Endothelial cell of umbilical vein (primary cell): Measurements from ENCODE around the gene CHD9. TPM values are rescaled to one million over a fixed set of nuclear protein-coding genes. Genes with fewer than 3 reads are reported as not detected.

Experiments used
- BruUV-seq: library from RNA; stranded (reverse); fragments of 400-500 nt; replicated peaks from 2 replicates; lab custom pipeline; 2021; lab: Mats Ljungman, UMichigan
- CTCF ChIA-PET: fragments of 300-600, 350-600 bp; sonication (Branson Sonifier 250); formaldehyde crosslinking; loops from one replicate; lab custom pipeline; 2021; ENCODE audit warnings: antibody characterized with exemption, inconsistent platforms; lab: Charles Lee
- POLR2A ChIA-PET: fragments of 300-600, 350-600 bp; sonication (Branson Sonifier 250); formaldehyde crosslinking; loops from one replicate; lab custom pipeline; 2021; ENCODE audit warnings: antibody characterized with exemption, inconsistent platforms; lab: Charles Lee
- DNase-seq: peaks from one replicate; pipeline ENCODE4 v3.0.0-alpha.2; 2011; ENCODE audit warnings: low read depth, low spot score
- FAIRE-seq: peaks from 2 replicates; lab custom pipeline; 2011; peaks lifted over from hg19 to GRCh38; lab: Jason Lieb, UNC
- H2AFZ ChIP-seq: 2 replicates; pipeline ENCODE4 v1.6.0; 2012; ENCODE audit warnings: low read depth, low read length, control low read depth, inconsistent platforms
- H3K27ac ChIP-seq: 2 replicates; pipeline ENCODE4 v1.5.1; 2011; ENCODE audit warnings: low read depth, mild to moderate bottlenecking, control low read depth, low read length, moderate library complexity; ENCODE audit not compliant: insufficient read depth
- H3K27me3 ChIP-seq, 2 experiments: 2 replicates each; pipeline versions ENCODE4 v1.6.0 to v1.6.1; 2011; ENCODE audit warnings: low read length in 2 of 2, mixed read lengths in 1 of 2; ENCODE audit not compliant: control insufficient read depth in 2 of 2, insufficient read depth in 2 of 2
- H3K36me3 ChIP-seq, 2 experiments: 2 replicates in 1 of 2; 3 replicates in 1 of 2; pipeline ENCODE4 v1.5.1; 2011; ENCODE audit warnings: low read length in 2 of 2, mild to moderate bottlenecking in 1 of 2, moderate library complexity in 1 of 2; ENCODE audit not compliant: control insufficient read depth in 2 of 2, insufficient read depth in 2 of 2; ENCODE audit errors: extremely low read depth in 1 of 2
- H3K4me1 ChIP-seq: 3 replicates; pipeline ENCODE4 v1.5.1; 2011; ENCODE audit warnings: mild to moderate bottlenecking, low read length; ENCODE audit not compliant: control insufficient read depth, insufficient read depth; ENCODE audit errors: extremely low read depth
- H3K4me2 ChIP-seq: 2 replicates; pipeline ENCODE4 v1.6.1; 2011; ENCODE audit warnings: low read length, control low read depth, mixed read lengths; ENCODE audit not compliant: insufficient read depth
- H3K4me3 ChIP-seq, 3 experiments: fragments of 200-600 bp in 1 of 3; sonication (generic), shearing (Covaris generic) in 1 of 3; replicated peaks in 1 of 3; 2 replicates each; pipeline ENCODE4 v1.5.1; 2011 to 2016; ENCODE audit warnings: control low read depth in 3 of 3, low read length in 3 of 3, mild to moderate bottlenecking in 2 of 3, inconsistent platforms in 1 of 3, low read depth in 1 of 3, moderate library complexity in 1 of 3; ENCODE audit not compliant: insufficient read depth in 1 of 3
- H3K79me2 ChIP-seq: 2 replicates; pipeline ENCODE4 v1.6.0; 2012; ENCODE audit warnings: low read length, inconsistent platforms; ENCODE audit not compliant: control insufficient read depth, insufficient read depth
- H3K9ac ChIP-seq: replicated peaks from 2 replicates; pipeline ENCODE3; 2011; ENCODE audit warnings: low read length, control low read depth; ENCODE audit not compliant: insufficient read depth; ENCODE audit errors: extremely low read depth
- H3K9me1 ChIP-seq: replicated peaks from 3 replicates; pipeline ENCODE4 v1.6.0; 2011; ENCODE audit warnings: mild to moderate bottlenecking, low read length; ENCODE audit not compliant: control insufficient read depth, insufficient read depth; ENCODE audit errors: extremely low read depth
- H3K9me3 ChIP-seq: replicated peaks from 2 replicates; pipeline ENCODE4 v1.5.1; 2012; ENCODE audit warnings: low read length, inconsistent platforms; ENCODE audit not compliant: control insufficient read depth, insufficient read depth
- H4K20me1 ChIP-seq: replicated peaks from 2 replicates; pipeline ENCODE3; 2011; ENCODE audit warnings: mild to moderate bottlenecking, low read length; ENCODE audit not compliant: control insufficient read depth, insufficient read depth; ENCODE audit errors: extremely low read depth
- EZH2 ChIP-seq: IDR thresholded peaks from 2 replicates; pipeline ENCODE4 v1.6.1; 2012; ENCODE audit warnings: borderline replicate concordance, low read depth, mild to moderate bottlenecking, moderate library complexity, low read length, inconsistent platforms; ENCODE audit not compliant: severe bottlenecking
- FOS ChIP-seq: IDR thresholded peaks from 2 replicates; pipeline ENCODE4 v1.6.1; 2011; ENCODE audit warnings: mild to moderate bottlenecking, low read length, moderate library complexity, borderline replicate concordance; ENCODE audit not compliant: insufficient read depth
- GATA2 ChIP-seq: IDR thresholded peaks from 2 replicates; pipeline ENCODE4 v1.7.0; 2011; ENCODE audit warnings: low read depth, mild to moderate bottlenecking, moderate library complexity, mixed read lengths, low read length; ENCODE audit not compliant: insufficient read length, insufficient read depth
- JUN ChIP-seq: IDR thresholded peaks from 2 replicates; pipeline ENCODE4 v1.6.1; 2011; ENCODE audit warnings: borderline replicate concordance, low read depth; ENCODE audit not compliant: insufficient read length, insufficient read depth
- MYC ChIP-seq: IDR thresholded peaks from one replicate; pipeline ENCODE4 v1.6.1; 2011; ENCODE audit warnings: mild to moderate bottlenecking, low read depth, low read length
- POLR2A ChIP-seq: IDR thresholded peaks from 2 replicates; pipeline ENCODE4 v1.6.1; 2012; ENCODE audit warnings: low read depth, mild to moderate bottlenecking, control low read depth, low read length
- POLR2AphosphoS5 ChIP-seq: IDR thresholded peaks from 2 replicates; pipeline ENCODE4 v1.6.1; 2012; ENCODE audit warnings: low read depth, mild to moderate bottlenecking, control low read depth, low read length, moderate library complexity; ENCODE audit not compliant: insufficient read depth
- dilution Hi-C: fragments of 300-500 bp; cut with MboI; formaldehyde crosslinking; loops from one replicate; pipeline ENCODE4 v1.15.0; 2019; ENCODE audit warnings: low sequenced_read_pairs; ENCODE audit not compliant: extremely low pct_ligation_motif_present
- intact Hi-C: fragments of 100-400 bp; cut with micrococcal nuclease; formaldehyde crosslinking; loops from one replicate; pipeline ENCODE4 v1.10.0; 2022
- polyA plus RNA-seq, 4 experiments: library from polyadenylated mRNA; depleted of rRNA in 3 of 4; stranded (reverse) in 3 of 4; unstranded in 1 of 4; fragments of >200 nt; gene quantifications; 2 replicates each; pipeline versions ENCODE4 v1.2.1 to v1.2.3, GENCODE V29; 2011 to 2012; ENCODE audit warnings: missing spikeins in 1 of 4
- total RNA-seq: library from RNA; stranded (reverse); gene quantifications from 2 replicates; pipeline ENCODE4 v1.2.3, GENCODE V29; 2021
- TF ChIP-seq, protein P1 (sequence below): IDR thresholded peaks from 2 replicates; pipeline ENCODE4 v1.6.1; 2011; ENCODE audit not compliant: insufficient read depth, insufficient read length
- TF ChIP-seq, protein P2 (sequence below), 2 donors: IDR thresholded peaks; 1 replicate in 1 of 2; 2 replicates in 1 of 2; pipeline ENCODE4 v1.5.1; 2011; ENCODE audit warnings: low read length in 2 of 2, mild to moderate bottlenecking in 2 of 2, moderate library complexity in 2 of 2, control low read depth in 1 of 2, inconsistent platforms in 1 of 2, low read depth in 1 of 2; ENCODE audit not compliant: insufficient read depth in 1 of 2; ENCODE audit errors: extremely low read depth in 1 of 2

The CHD9 gene
- total and polyA plus RNA-seq, 2 donors (not counting 3 experiments of a cell fraction or from before 2014, with no cell fraction given), result 9.9 to 59.2 TPM

DNA sequence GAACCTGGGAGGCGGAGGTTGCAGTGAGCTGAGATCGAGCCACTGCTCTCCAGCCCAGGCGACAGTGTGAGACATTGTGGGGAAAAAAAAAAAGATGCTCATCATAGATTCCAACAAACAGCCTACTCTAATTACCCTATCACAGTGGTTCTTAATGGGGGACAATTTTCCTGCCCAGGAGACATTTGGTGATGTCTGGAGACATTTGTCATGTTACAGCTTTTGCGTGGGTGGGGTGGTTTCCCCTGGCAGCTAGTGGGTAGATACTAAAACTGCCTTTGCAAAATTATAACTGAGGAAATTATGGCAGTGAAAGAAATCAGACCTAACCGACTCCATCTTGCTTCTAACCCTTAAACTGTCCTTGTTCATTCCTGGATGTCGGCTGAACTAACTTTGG is 287.0 kb downstream of the CHD9 start:
- CTCF ChIA-PET, result no interaction called here

DNA sequence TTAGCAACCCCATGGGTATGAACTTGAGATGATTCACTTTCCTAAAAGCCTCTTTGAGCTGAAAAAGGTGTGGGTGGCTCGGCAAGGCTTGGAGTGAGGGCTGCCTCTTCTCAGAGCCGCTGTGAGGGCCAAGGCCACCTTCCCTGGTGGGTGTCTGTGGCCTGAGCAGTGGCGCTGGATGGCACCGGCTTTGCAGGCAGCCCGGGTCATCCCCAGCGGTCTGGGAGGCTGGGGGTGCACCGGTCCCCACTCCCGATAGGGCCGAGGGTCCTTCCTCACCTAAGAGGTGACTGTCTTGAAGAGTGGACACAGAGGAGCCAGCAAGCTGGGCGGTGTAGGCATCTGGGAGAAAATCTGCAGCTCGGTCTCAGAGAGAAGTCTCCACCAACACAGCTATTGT is 300.3 kb downstream of the CHD9 start:
- CTCF ChIA-PET, result interaction anchor here (0.6 kb wide), 2 partner anchors 1161 to 1959 kb away, joined by 3 read pairs; no protein-coding TSS in a partner anchor
- Histone ChIP-seq H3K4me3 (no peak overlapping the region), H3K4me2 (no peak overlapping the region), H3K9me3 (no peaks in the 10 kb centered on the region), H3K27ac (no peak overlapping the region), H4K20me1 (no peaks in the 10 kb centered on the region), H3K36me3 (no peaks in the 10 kb centered on the region), H3K9me1 (no peaks in the 10 kb centered on the region), H3K79me2 (no peaks in the 10 kb centered on the region), H2AFZ (no peak overlapping the region), H3K4me1 (no peaks in the 10 kb centered on the region), H3K27me3 (no peaks in the 10 kb centered on the region), H3K9ac (no peak overlapping the region)
- dilution Hi-C loops (no loop called here), intact Hi-C loops (no loop called here)
- FAIRE-seq (no peak), DNase-seq (no peak)
- POLR2A ChIA-PET, result no interaction called here
- TF ChIP-seq MYC (no peak), GATA2 (no peak), FOS (no peak), POLR2A (no peak), JUN (no peak), EZH2 (no peak), POLR2AphosphoS5 (no peak)
- TF ChIP-seq, protein P1, sequence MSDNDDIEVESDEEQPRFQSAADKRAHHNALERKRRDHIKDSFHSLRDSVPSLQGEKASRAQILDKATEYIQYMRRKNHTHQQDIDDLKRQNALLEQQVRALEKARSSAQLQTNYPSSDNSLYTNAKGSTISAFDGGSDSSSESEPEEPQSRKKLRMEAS, result no peak
- TF ChIP-seq, protein P2, sequence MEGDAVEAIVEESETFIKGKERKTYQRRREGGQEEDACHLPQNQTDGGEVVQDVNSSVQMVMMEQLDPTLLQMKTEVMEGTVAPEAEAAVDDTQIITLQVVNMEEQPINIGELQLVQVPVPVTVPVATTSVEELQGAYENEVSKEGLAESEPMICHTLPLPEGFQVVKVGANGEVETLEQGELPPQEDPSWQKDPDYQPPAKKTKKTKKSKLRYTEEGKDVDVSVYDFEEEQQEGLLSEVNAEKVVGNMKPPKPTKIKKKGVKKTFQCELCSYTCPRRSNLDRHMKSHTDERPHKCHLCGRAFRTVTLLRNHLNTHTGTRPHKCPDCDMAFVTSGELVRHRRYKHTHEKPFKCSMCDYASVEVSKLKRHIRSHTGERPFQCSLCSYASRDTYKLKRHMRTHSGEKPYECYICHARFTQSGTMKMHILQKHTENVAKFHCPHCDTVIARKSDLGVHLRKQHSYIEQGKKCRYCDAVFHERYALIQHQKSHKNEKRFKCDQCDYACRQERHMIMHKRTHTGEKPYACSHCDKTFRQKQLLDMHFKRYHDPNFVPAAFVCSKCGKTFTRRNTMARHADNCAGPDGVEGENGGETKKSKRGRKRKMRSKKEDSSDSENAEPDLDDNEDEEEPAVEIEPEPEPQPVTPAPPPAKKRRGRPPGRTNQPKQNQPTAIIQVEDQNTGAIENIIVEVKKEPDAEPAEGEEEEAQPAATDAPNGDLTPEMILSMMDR (IDR thresholded peaks at IDR 0.05; ENCODE audit: extremely low read depth in 1 of 2, insufficient read depth in 1 of 2, low read depth in 1 of 2, low read length in 2 of 2), result no peak
- no TSS peak for BruUV-seq

More for the DNA sequence above, 287.0 kb downstream of the CHD9 start:
- H3K36me3 ChIP-seq, result no peaks in the 10 kb centered on the region
- no peak for TF ChIP-seq MYC
- TF ChIP-seq POLR2A, result no peak
- TF ChIP-seq, protein P2 (IDR thresholded peaks at IDR 0.05; ENCODE audit: extremely low read depth in 1 of 2, insufficient read depth in 1 of 2, low read depth in 1 of 2, low read length in 2 of 2), result no peak
- no peak for TF ChIP-seq JUN
- H2AFZ ChIP-seq, result no peak overlapping the region
- no peaks in the 10 kb centered on the region for H3K9me1 ChIP-seq
- H3K27ac ChIP-seq, result no peak overlapping the region
- dilution Hi-C loops, result no loop called here
- intact Hi-C loops, result no loop called here
- no peaks in the 10 kb centered on the region for H3K27me3 ChIP-seq
- H3K79me2 ChIP-seq, result no peaks in the 10 kb centered on the region
- POLR2A ChIA-PET, result no interaction called here
- DNase-seq (no peak), FAIRE-seq (no peak)
- H3K4me2 ChIP-seq, result no peak overlapping the region
- H3K9ac ChIP-seq, result no peak overlapping the region
- H3K4me1 ChIP-seq, result no peaks in the 10 kb centered on the region
- no peaks in the 10 kb centered on the region for H4K20me1 ChIP-seq
- no TSS peak for BruUV-seq
- no peak overlapping the region for H3K4me3 ChIP-seq
- H3K9me3 ChIP-seq, result no peaks in the 10 kb centered on the region
